Activated naive CD4-positive, alpha-beta T cell treated with anti-CD3 and anti-CD28 coated beads, Interleukin-2, amount 10 ng/mL, durations not matched to agents 7 days and 5 days (primary cell): ENCODE data around the gene DOLPP1.

ENCODE experiments used
- CTCF ChIA-PET: fragments of 350-600 bp; sonication (Branson Sonifier 250); formaldehyde crosslinking; loops from one replicate; lab custom pipeline; 2021; ENCODE audit warnings: antibody characterized with exemption; lab: Charles Lee
- DNase-seq: peaks from one replicate; pipeline ENCODE4 v3.0.0-alpha.2; 2020
- H3K27ac Mint-ChIP-seq: one replicate; pipeline ENCODE4 v1.8.0; 2021; ENCODE audit warnings: mild to moderate bottlenecking, moderate library complexity, mixed read lengths
- H3K27me3 Mint-ChIP-seq: one replicate; pipeline ENCODE4 v1.8.0; 2021; ENCODE audit warnings: mild to moderate bottlenecking, mixed read lengths
- H3K36me3 Mint-ChIP-seq: one replicate; pipeline ENCODE4 v1.8.0; 2021; ENCODE audit warnings: mixed read lengths
- H3K4me1 Mint-ChIP-seq: one replicate; pipeline ENCODE4 v1.8.0; 2021; ENCODE audit warnings: mixed read lengths
- H3K4me3 Mint-ChIP-seq: one replicate; pipeline ENCODE4 v1.8.0; 2021; ENCODE audit warnings: mild to moderate bottlenecking, moderate library complexity, mixed read lengths
- H3K9me3 Mint-ChIP-seq: one replicate; pipeline ENCODE4 v1.8.0; 2021; ENCODE audit warnings: mixed read lengths

DOLPP1 gene

GRCh38 chr9:129072171-129072570, 8.7 kb upstream of the DOLPP1 start:
- H3K36me3 Mint-ChIP-seq: peaks cover 13% of the 10 kb centered on the region
- peak overlapping the region; percentile 61 for H3K27ac Mint-ChIP-seq
- CTCF ChIA-PET: no interaction called here
- peaks cover 47% of the 10 kb centered on the region for H3K4me1 Mint-ChIP-seq
- no peak for DNase-seq
- no peak overlapping the region for H3K4me3 Mint-ChIP-seq
- H3K9me3 Mint-ChIP-seq: no peaks in the 10 kb centered on the region
- H3K27me3 Mint-ChIP-seq: no peaks in the 10 kb centered on the region

- Mint-ChIP-seq H3K4me3 (no peak overlapping the region), H3K36me3 (peaks cover 11% of the 10 kb centered on the region), H3K27ac (peak overlapping the region; percentile 30), H3K4me1 (peaks cover 43% of the 10 kb centered on the region), H3K9me3 (no peaks in the 10 kb centered on the region), H3K27me3 (no peaks in the 10 kb centered on the region)
- DNase-seq: no peak
- CTCF ChIA-PET: no interaction called here
Measured at GRCh38 chr9:129073404-129073803, 7.5 kb upstream of the DOLPP1 start.

GRCh38 chr9:129074106-129074505, 6.8 kb upstream of the DOLPP1 start:
- Mint-ChIP-seq H3K27ac (no peak overlapping the region), H3K27me3 (no peaks in the 10 kb centered on the region), H3K4me1 (peaks cover 37% of the 10 kb centered on the region), H3K36me3 (peaks cover 6% of the 10 kb centered on the region), H3K4me3 (no peak overlapping the region), H3K9me3 (no peaks in the 10 kb centered on the region)
- CTCF ChIA-PET: no interaction called here
- no peak for DNase-seq

DNA sequence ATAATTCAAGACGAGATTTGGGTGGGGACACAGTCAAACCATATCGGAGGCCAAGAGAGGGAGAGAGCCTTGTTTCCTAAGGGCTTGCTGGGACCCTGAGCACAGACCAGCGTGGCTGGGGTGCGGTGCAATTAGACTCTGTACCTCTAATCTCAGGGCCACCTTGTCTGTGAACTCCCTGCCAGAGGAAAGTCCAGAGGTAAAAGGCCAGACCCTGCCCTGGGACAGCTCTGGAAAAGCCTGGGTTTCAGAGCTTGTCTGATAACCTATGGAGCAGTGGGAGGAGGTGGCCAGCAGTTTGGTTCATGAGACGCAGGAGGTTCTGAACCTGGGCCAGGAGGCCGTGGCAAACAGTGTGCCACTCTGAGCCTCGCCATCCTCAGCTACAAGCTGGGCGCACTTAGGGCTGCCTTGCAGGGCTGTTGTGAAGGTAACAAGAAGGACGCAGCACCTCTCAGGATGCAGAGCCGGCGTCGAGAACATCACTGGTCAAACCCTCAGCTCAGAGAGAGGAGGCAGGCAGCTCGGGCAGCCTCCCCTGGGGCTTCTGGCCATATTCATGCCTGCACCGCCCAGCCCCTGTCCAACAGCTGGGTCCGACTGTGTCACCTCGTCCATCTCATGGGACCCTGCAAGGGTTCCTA, 4.8 kb upstream of the DOLPP1 start:
- Mint-ChIP-seq H3K27ac (no peak overlapping the region), H3K27me3 (no peaks in the 10 kb centered on the region), H3K4me1 (peaks cover 31% of the 10 kb centered on the region), H3K9me3 (no peaks in the 10 kb centered on the region), H3K36me3 (peaks cover 2% of the 10 kb centered on the region), H3K4me3 (no peak overlapping the region)
- CTCF ChIA-PET: no interaction called here
- no peak for DNase-seq

GRCh38 chr9:129076640-129077037, 4.3 kb upstream of the DOLPP1 start:
- Mint-ChIP-seq H3K36me3 (peaks cover 2% of the 10 kb centered on the region), H3K27ac (no peak overlapping the region), H3K9me3 (no peaks in the 10 kb centered on the region), H3K4me3 (no peak overlapping the region), H3K27me3 (no peaks in the 10 kb centered on the region), H3K4me1 (peaks cover 29% of the 10 kb centered on the region)
- CTCF ChIA-PET: no interaction called here
- DNase-seq: no peak

GRCh38 chr9:129077236-129077635, 3.7 kb upstream of the DOLPP1 start:
- H3K27me3 Mint-ChIP-seq: no peaks in the 10 kb centered on the region
- no peak overlapping the region for H3K27ac Mint-ChIP-seq
- H3K9me3 Mint-ChIP-seq: no peaks in the 10 kb centered on the region
- H3K4me1 Mint-ChIP-seq: peaks cover 31% of the 10 kb centered on the region
- no peak overlapping the region for H3K4me3 Mint-ChIP-seq
- CTCF ChIA-PET: no interaction called here
- H3K36me3 Mint-ChIP-seq: no peaks in the 10 kb centered on the region
- no peak for DNase-seq

DNA sequence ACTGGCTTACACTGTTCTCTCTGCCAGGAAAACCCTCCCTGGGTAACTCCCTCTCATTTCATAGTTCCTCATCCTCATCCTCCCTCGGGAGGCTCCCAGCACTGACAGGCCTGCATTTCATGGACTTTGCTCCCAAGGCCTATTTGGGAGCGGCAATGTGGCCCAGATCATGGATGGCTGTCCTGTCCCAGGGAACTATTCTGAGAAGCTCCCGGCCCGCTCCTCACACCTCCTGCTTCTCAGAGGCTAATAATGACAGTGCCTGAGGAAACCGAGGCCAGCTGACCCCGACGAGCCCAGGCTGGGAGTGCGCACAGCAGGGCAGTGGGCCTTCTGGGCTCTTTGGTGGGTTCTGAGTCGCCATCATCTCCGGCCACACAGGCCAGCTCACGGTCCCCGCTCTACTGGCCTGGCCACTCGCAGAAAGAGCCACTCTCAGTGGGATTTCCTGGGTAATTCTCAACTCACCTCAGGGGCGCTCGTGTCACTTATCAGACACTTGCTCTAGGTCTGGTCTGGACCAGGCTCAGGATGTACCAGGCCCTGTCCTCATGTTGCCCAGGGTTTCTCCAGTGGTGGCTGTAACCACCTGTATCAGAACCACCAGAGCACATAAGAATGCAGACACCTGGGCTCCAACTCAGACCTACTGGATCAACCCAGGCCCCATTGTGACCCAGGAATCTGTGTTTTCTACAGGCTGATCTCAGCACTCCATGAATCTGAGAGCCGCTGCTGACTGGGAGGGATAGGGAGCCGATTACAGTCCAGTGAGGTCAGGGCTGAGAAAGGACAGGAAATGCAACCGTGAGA, 2.0 kb upstream of the DOLPP1 start:
- Mint-ChIP-seq H3K4me1 (peaks cover 34% of the 10 kb centered on the region), H3K27me3 (no peaks in the 10 kb centered on the region), H3K4me3 (peak overlapping the region; percentile 36), H3K27ac (no peak overlapping the region), H3K9me3 (no peaks in the 10 kb centered on the region), H3K36me3 (no peaks in the 10 kb centered on the region)
- DNase-seq: no peak
- CTCF ChIA-PET: no interaction called here

DNA sequence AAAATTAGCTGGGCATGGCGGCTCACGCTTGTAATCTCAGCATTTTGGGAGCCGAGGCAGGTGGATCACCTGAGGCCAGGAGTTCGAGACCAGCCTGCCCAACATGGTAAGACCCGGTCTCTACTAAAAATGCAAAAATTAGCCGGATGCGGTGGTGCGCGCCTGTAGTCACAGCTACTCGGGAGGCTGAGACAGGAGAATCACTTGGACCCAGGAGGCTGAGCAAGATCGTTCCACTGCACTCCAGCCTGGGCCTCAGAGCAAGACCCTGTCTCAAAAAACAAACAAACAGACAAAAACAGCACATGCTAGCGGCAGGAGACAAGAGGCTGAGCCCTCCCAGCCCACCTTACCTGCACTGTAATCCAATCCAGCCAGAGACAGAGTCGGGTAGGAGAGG, 1.1 kb upstream of the DOLPP1 start:
- Mint-ChIP-seq H3K27ac (peak overlapping the region; percentile 52), H3K4me1 (peaks cover 30% of the 10 kb centered on the region), H3K4me3 (peak overlapping the region; percentile 83), H3K27me3 (no peaks in the 10 kb centered on the region), H3K9me3 (no peaks in the 10 kb centered on the region), H3K36me3 (no peaks in the 10 kb centered on the region)
- no peak for DNase-seq
- CTCF ChIA-PET: interaction anchor here (1.3 to 1.9 kb wide), 3 partner anchors 23 to 129 kb away, joined by 3 to 5 read pairs (median 3); no protein-coding TSS in a partner anchor

- CTCF ChIA-PET: interaction anchor here (1.3 to 1.9 kb wide), 3 partner anchors 23 to 129 kb away, joined by 3 to 5 read pairs (median 3); no protein-coding TSS in a partner anchor
- DNase-seq: no peak
- H3K4me3 Mint-ChIP-seq: peak overlapping the region; percentile 83
- H3K36me3 Mint-ChIP-seq: no peaks in the 10 kb centered on the region
- no peaks in the 10 kb centered on the region for H3K27me3 Mint-ChIP-seq
- H3K4me1 Mint-ChIP-seq: peaks cover 30% of the 10 kb centered on the region
- peak overlapping the region; percentile 87 for H3K27ac Mint-ChIP-seq
- no peaks in the 10 kb centered on the region for H3K9me3 Mint-ChIP-seq
Measured at GRCh38 chr9:129080298-129080600, 662 bp upstream of the DOLPP1 start.

DNA sequence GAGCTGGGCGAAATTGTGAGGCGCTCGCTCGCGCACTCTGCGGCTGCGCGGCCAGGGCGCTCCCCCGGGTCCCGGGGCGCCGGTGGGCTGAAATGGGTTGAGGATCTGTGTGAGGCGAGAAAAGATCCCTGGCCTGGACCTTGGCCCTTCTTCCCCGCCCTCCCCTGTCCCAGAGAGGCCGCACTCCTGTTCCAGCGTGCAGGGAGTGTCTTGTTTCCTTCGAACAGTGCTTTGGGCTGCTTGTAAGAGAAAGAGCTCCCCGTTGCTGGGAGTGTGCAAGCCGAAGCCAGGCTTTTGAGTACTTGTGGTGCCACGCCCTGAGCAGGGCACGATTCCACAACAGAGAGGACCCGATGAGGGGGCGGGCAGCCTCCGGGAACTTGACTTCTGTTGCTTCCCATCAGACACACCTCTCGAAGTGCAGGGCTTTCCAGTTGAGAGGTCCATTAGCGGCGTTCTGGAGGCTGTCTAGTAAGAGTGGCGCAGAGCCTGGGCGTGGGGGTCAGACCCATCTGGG, 535 bp downstream of the DOLPP1 start:
- H3K4me1 Mint-ChIP-seq: peaks cover 30% of the 10 kb centered on the region
- H3K27ac Mint-ChIP-seq: peak overlapping the region; percentile 87
- peaks cover 1% of the 10 kb centered on the region for H3K36me3 Mint-ChIP-seq
- CTCF ChIA-PET: interaction anchor here (1.5 to 1.9 kb wide), 2 partner anchors 21 to 61 kb away, joined by 3 to 5 read pairs; no protein-coding TSS in a partner anchor
- DNase-seq: no peak
- peak overlapping the region; percentile 83 for H3K4me3 Mint-ChIP-seq
- no peaks in the 10 kb centered on the region for H3K9me3 Mint-ChIP-seq
- H3K27me3 Mint-ChIP-seq: no peaks in the 10 kb centered on the region

GRCh38 chr9:129084087-129084486, 3.2 kb downstream of the DOLPP1 start:
- Mint-ChIP-seq H3K9me3 (no peaks in the 10 kb centered on the region), H3K27ac (no peak overlapping the region)
- no peak for DNase-seq

DNA sequence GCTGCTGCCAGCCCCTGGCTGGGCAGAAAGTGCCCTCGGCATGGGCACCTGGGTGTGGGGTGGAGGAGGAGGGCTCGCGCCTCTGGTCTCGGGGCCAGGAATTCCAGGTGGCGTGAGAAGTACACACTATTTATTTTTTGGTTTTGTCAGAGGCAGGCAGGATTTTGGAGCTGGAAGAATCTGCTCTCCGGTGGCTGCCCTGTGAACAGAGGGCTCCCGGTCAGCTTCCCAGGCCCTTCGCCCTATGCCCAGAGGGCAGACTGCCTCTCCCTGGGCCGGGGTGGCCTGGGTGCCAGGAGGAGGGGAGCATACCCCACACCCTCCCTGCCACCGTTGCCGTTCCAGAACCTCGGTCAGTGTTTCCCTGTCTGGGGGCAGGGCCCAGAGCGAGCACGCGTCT, 8.3 kb downstream of the DOLPP1 start:
- Mint-ChIP-seq H3K4me1 (no peaks in the 10 kb centered on the region), H3K36me3 (peaks cover 8% of the 10 kb centered on the region), H3K27me3 (no peaks in the 10 kb centered on the region), H3K9me3 (no peaks in the 10 kb centered on the region), H3K27ac (no peak overlapping the region), H3K4me3 (no peak overlapping the region)
- CTCF ChIA-PET: no interaction called here
- DNase-seq: no peak

More at GRCh38 chr9:129084087-129084486, 3.2 kb downstream of the DOLPP1 start:
- peaks cover 4% of the 10 kb centered on the region for H3K36me3 Mint-ChIP-seq
- no peaks in the 10 kb centered on the region for H3K27me3 Mint-ChIP-seq
- CTCF ChIA-PET: no interaction called here
- peaks cover 29% of the 10 kb centered on the region for H3K4me1 Mint-ChIP-seq
- H3K4me3 Mint-ChIP-seq: no peak overlapping the region

GRCh38 chr9:129093602-129094386, 12.9 kb downstream of the DOLPP1 start:
- Mint-ChIP-seq H3K9me3 (no peaks in the 10 kb centered on the region), H3K27ac (no peak overlapping the region), H3K4me3 (no peak overlapping the region), H3K36me3 (peaks cover 4% of the 10 kb centered on the region), H3K4me1 (no peaks in the 10 kb centered on the region), H3K27me3 (no peaks in the 10 kb centered on the region)
- no peak for DNase-seq
- CTCF ChIA-PET: interaction anchor here (0.9 kb wide), 1 partner anchor 13 kb away, joined by 3 read pairs; no protein-coding TSS in a partner anchor
